Prostate gland (tissue), 2 donors: ENCODE measurements around the gene CCDC74A. TPM values are rescaled to one million over a fixed set of nuclear protein-coding genes. Genes with fewer than 3 reads are reported as not detected.
A peak's percentile ranks its signal among the peaks of the same experiment; 100 is the strongest.
"Not testable (repeated sequence)": the region's sequence is repeated elsewhere in the genome, so short reads cannot be mapped to it uniquely, and the experiment has no call there.

Experiments
- DNase-seq: peaks from one replicate; pipeline ENCODE4 v3.0.0-alpha.2; 2019; ENCODE audit warnings: low spot score
- H3K27ac ChIP-seq, 2 donors: fragments of 200-600 bp; sonication (generic); 2 replicates each; pipeline ENCODE4 v1.5.1; 2017 to 2019
- H3K27me3 ChIP-seq: fragments of 200-600 bp; sonication (generic); replicated peaks from 2 replicates; pipeline ENCODE4 v1.5.1; 2019; ENCODE audit not compliant: insufficient read depth
- H3K36me3 ChIP-seq, 2 donors: fragments of 200-600 bp; sonication (generic); 1 replicate in 1 of 2; 2 replicates in 1 of 2; pipeline versions ENCODE4 v1.5.1 to v1.8.1; 2017 to 2019
- H3K4me1 ChIP-seq: fragments of 200-600 bp; sonication (generic); replicated peaks from 2 replicates; pipeline ENCODE4 v1.5.1; 2019
- H3K4me3 ChIP-seq, 2 donors: fragments of 200-600 bp; sonication (generic); 2 replicates each; pipeline ENCODE4 v1.5.1; 2017 to 2019
- H3K9me3 ChIP-seq: fragments of 200-600 bp; sonication (generic); 2 replicates; pipeline ENCODE4 v1.5.1; 2017
- POLR2A ChIP-seq: fragments of 450-650 bp; IDR thresholded peaks from one replicate; pipeline ENCODE4 v1.6.1; 2016; ENCODE audit warnings: antibody characterized with exemption, mild to moderate bottlenecking
- POLR2AphosphoS5 ChIP-seq: sonication (generic); formaldehyde crosslinking; IDR thresholded peaks from one replicate; pipeline ENCODE4 v1.6.1; 2017; ENCODE audit warnings: antibody characterized with exemption
- WGBS: methylation state at CpG from one replicate; pipeline ENCODE4 v1.1.5; 2018; 5-methylcytosine and 5-hydroxymethylcytosine counted together
- intact Hi-C: fragments of 100-400 bp; cut with DNase I; formaldehyde crosslinking; loops from one replicate; pipeline ENCODE4 v1.14.2; 2022
- total RNA-seq, 2 donors: library from RNA; depleted of rRNA; stranded (reverse); fragments of >200 nt; gene quantifications; one replicate each; pipeline ENCODE4 v1.1.0, GENCODE V29; 2016
- TF ChIP-seq, protein P1 (sequence below), 4 experiments: fragments of 200-600 bp in 2 of 4; fragments of 450-650 bp in 2 of 4; sonication (generic) in 2 of 4; IDR thresholded peaks; 1 replicate in 3 of 4; 2 replicates in 1 of 4; pipeline ENCODE4 v1.5.1; 2016 to 2019; ENCODE audit warnings: antibody characterized with exemption in 4 of 4, mild to moderate bottlenecking in 2 of 4, moderate library complexity in 2 of 4

Gene CCDC74A
- total RNA-seq, 2 donors from 2014 or later, result 15.5 to 95.5 TPM

DNA sequence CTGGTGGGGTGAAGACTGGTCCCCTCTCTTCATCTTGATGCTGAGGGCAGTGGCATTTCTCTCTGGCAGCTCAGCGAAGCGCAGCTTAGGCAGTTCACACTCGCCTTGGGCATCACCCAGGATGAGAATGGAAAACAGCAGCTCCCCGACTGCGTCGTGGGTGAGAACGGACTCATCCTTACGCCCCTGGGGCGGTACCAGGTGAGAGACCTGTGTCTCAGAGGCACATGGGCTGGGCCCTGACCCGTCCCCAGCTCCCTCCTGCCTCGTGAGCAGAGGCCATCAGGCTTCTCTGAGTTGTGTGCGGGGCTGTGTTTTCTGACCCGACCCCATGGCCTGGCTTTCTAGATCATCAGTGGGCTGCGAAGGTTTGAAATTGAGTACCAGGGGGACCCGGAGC, 8.2 kb upstream of the CCDC74A start:
- no peaks in the 10 kb centered on the region for H3K27me3 ChIP-seq
- TF ChIP-seq, protein P1, sequence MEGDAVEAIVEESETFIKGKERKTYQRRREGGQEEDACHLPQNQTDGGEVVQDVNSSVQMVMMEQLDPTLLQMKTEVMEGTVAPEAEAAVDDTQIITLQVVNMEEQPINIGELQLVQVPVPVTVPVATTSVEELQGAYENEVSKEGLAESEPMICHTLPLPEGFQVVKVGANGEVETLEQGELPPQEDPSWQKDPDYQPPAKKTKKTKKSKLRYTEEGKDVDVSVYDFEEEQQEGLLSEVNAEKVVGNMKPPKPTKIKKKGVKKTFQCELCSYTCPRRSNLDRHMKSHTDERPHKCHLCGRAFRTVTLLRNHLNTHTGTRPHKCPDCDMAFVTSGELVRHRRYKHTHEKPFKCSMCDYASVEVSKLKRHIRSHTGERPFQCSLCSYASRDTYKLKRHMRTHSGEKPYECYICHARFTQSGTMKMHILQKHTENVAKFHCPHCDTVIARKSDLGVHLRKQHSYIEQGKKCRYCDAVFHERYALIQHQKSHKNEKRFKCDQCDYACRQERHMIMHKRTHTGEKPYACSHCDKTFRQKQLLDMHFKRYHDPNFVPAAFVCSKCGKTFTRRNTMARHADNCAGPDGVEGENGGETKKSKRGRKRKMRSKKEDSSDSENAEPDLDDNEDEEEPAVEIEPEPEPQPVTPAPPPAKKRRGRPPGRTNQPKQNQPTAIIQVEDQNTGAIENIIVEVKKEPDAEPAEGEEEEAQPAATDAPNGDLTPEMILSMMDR (IDR thresholded peaks at IDR 0.05), result no peak
- no peak for TF ChIP-seq POLR2AphosphoS5
- no peak for TF ChIP-seq POLR2A
- no peaks in the 10 kb centered on the region for H3K4me1 ChIP-seq
- H3K4me3 ChIP-seq, result no peak overlapping the region
- H3K9me3 ChIP-seq, result no peaks in the 10 kb centered on the region
- 91% methylated on average over 15 of the region's 15 CpGs for WGBS
- H3K36me3 ChIP-seq, result no peaks in the 10 kb centered on the region
- intact Hi-C loops, result no loop called here
- no peak overlapping the region for H3K27ac ChIP-seq
- DNase-seq, result no peak

- DNase-seq, H3K27ac ChIP-seq, H3K27me3 ChIP-seq, H3K4me1 ChIP-seq, H3K4me3 ChIP-seq, H3K36me3 ChIP-seq, intact Hi-C loops, H3K9me3 ChIP-seq: not testable (repeated sequence)
- 85% methylated on average over 14 of the region's 24 CpGs for WGBS
Observed at GRCh38 chr2:131519871-131520470, 7.7 kb upstream of the CCDC74A start.

DNA sequence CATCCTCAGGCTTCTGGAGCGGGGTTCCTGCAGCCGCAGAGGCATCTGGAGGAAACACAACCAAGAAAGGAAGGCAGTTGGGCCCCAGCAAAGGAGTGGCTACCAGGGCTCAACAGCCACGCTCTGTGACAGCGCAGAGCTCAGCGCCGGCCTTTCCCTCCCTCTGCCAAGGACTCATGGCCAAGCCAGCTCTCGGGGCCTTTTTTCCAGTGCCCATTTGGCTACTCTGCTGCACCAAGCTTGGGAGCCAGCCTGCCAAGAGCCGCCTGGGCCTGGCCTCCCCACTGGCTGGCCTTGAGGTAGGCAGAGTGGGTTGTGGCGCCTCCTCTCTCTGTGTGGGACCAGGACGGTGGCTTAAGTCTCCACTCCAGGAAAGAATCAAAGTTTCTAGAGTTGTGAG, 7.2 kb upstream of the CCDC74A start:
- intact Hi-C loops, result no loop called here
- 93% methylated on average over 8 of the region's 10 CpGs for WGBS
- TF ChIP-seq, protein P1 (IDR thresholded peaks at IDR 0.05), result no peak
- TF ChIP-seq POLR2A (no peak), POLR2AphosphoS5 (no peak)
- no peaks in the 10 kb centered on the region for H3K27me3 ChIP-seq
- no peaks in the 10 kb centered on the region for H3K9me3 ChIP-seq
- H3K36me3 ChIP-seq, result no peaks in the 10 kb centered on the region
- DNase-seq, result no peak
- no peak overlapping the region for H3K27ac ChIP-seq
- H3K4me3 ChIP-seq, result no peak overlapping the region
- H3K4me1 ChIP-seq, result no peaks in the 10 kb centered on the region

DNA sequence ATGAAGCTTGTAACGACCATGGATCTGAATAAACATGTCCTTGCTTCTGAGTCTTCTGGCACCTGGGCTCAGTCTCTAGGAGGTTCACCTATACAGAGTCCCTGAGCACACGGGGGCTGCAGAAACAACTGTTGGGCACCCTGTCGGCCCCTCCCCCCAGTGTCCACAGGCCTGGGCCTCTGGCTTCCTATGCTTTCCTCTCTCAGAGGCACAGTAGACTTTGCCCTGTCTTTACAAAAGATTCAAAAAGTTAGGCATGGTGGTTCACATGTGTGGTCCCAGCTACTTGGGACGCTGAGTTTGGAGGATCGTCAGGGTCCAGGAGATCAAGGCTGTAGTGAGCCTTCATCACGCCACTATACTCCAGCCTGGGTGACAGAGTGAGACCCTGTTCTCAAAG, 6.2 kb upstream of the CCDC74A start:
- H3K27me3 ChIP-seq, result not testable (repeated sequence)

GRCh38 chr2:131521961-131522781, 5.5 kb upstream of the CCDC74A start:
- Histone ChIP-seq H3K4me1 (no peaks in the 10 kb centered on the region), H3K9me3 (no peaks in the 10 kb centered on the region), H3K27ac (no peak overlapping the region), H3K36me3 (no peaks in the 10 kb centered on the region), H3K27me3 (no peaks in the 10 kb centered on the region), H3K4me3 (no peak overlapping the region)
- DNase-seq, result no peak
- intact Hi-C loops, result no loop called here
- 90% methylated on average over 20 of the region's 20 CpGs for WGBS
- TF ChIP-seq, protein P1 (IDR thresholded peaks at IDR 0.05), result no peak
- TF ChIP-seq POLR2A, result no peak
- no peak for TF ChIP-seq POLR2AphosphoS5

More for the DNA sequence above, 6.2 kb upstream of the CCDC74A start:
- H3K4me1 ChIP-seq, H3K36me3 ChIP-seq, intact Hi-C loops, H3K27ac ChIP-seq, H3K4me3 ChIP-seq, H3K9me3 ChIP-seq, DNase-seq: not testable (repeated sequence)
- WGBS, result 87% methylated on average over 6 of the region's 6 CpGs

GRCh38 chr2:131525256-131525655, 2.4 kb upstream of the CCDC74A start:
- 84% methylated on average over 2 of the region's 2 CpGs for WGBS
- H3K4me3 ChIP-seq, H3K27me3 ChIP-seq, H3K9me3 ChIP-seq, H3K36me3 ChIP-seq, DNase-seq, H3K27ac ChIP-seq, H3K4me1 ChIP-seq, intact Hi-C loops: not testable (repeated sequence)

GRCh38 chr2:131528981-131529863, 1.5 kb downstream of the CCDC74A start:
- H3K9me3 ChIP-seq, DNase-seq, H3K4me1 ChIP-seq, intact Hi-C loops, H3K27me3 ChIP-seq, H3K27ac ChIP-seq, H3K36me3 ChIP-seq: not testable (repeated sequence)
- WGBS, result 79% methylated on average over 20 of the region's 26 CpGs
- H3K4me3 ChIP-seq, result peak overlapping the region in 1 of 2 donors; percentile 33

GRCh38 chr2:131529864-131530445, 2.3 kb downstream of the CCDC74A start:
- H3K9me3 ChIP-seq, H3K36me3 ChIP-seq, H3K27me3 ChIP-seq, H3K4me3 ChIP-seq, DNase-seq, H3K27ac ChIP-seq, H3K4me1 ChIP-seq, intact Hi-C loops: not testable (repeated sequence)
- WGBS, result 94% methylated on average over 3 of the region's 5 CpGs
